Measurements from ENCODE around the gene KIF6. TPM values are rescaled to one million over a fixed set of nuclear protein-coding genes. Genes with fewer than 3 reads are reported as not detected.

KIF6 gene
- total RNA-seq, 1 donor from 2014 or later: 1.2 TPM

DNA sequence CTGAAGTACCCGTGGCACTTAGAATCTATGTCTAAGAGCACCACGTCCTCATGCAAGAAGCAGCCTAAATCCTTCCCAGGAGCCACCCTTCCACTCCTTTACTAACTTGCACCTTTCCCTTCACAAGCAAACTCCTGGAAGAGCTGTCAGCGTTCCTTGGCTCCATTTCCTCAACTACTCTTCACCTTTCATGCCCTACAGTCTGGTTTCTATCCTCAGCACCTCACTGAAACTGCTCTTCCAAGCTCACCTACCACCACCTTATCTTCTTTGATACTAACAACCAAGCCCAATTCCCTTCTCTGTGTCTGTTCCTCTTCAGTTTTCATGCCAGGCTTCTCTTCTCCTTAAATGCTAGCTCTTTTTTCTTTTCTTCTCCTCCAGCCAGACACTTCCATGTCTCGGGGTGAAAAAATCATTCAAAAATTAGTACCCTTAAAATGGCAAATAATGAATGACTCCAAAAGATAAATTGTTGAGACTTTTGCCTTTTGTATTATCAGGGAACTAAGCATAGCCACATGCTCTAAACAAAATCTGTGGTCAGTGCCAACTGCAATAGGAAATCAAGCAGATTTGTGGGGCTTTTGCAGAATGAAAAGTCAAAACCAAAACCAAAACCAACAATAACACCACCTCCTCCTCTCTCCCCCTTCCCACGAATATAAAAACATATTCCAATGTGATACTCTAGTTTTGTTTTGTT, 253.1 kb downstream of the KIF6 start:
- FAIRE-seq: no peak
- no peak for DNase-seq (ENCODE audit: low spot score in 2 of 2)

DNA sequence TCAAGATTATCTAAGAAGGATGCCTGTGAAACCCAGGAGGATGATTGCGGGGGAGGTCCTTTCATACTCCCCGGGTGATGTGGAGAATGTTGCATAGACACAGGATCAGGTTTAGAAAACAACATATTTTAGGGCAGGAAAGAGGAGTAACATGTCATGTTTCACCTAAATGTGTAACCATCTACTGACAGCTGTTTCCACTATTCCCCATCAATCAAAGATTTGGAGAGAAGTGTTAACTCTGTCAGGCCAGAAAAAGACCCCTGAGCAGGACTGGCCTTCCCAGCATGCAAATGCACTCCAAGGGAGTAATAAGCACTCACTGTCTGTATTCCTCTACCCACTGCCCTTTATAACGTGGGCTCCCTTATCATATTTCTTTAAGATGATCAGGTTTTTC, 254.7 kb downstream of the KIF6 start:
- FAIRE-seq (no peak), DNase-seq (ENCODE audit: low spot score in 2 of 2) (no peak)

DNA sequence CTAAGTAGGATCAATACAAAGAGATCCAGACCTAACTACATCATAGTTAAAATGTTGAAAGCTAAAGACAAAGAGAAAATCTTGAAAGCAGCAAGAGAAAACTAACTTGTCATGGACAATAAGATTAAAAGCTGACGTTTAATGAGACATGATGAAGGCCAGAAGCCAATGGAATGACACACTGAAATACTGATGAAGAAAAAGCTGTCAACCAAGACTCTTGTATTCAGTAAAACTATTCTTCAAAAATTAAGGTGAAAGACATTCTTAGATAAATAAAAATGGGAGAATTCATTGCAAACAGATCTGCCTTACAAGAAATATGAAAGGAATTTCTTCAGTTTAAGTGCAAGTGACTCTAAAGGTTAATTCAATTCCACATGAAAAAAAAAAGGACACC, 256.8 kb downstream of the KIF6 start:
- FAIRE-seq: no peak
- no peak for DNase-seq (ENCODE audit: low spot score in 2 of 2)

DNA sequence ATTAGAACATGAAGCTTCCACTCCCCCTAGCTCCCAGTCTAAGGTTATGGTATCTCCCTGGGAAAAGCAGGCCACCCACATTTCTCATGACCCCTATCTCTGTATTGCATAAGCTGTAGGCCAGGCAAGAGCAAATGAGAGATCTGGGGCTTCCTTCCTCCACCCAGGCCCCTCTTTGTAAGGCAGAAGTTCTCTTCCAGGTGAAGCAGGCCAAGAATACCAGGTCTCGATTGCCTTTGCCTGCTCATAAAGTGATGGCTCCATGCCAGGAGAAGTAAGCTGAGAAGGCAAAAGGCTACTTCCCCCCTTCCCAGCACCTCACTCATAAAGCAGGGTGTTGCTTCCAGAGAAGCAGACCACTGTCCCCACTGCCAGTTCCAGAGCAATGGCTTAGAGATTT, 258.6 kb downstream of the KIF6 start:
- DNase-seq (ENCODE audit: low spot score in 2 of 2): no peak
- FAIRE-seq: no peak

DNA sequence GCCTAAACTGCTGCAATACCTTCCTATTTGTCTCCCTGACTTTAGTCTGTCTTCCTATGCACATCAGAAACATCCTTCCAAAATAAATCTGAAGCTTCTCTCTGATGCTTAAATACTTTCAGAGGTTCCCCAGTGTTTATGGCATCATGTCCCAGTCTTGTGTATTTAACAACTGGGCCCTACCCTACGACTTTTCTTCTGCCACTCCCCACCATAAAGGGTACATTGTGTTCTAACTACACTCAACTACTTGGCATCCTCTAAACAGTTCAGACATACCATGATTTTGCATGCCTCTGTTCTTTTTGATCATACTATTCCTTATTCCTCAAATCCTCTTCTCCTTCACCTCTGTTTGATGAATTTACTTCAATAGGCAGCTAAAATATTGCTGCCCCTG, 259.7 kb downstream of the KIF6 start:
- no peak for FAIRE-seq
- DNase-seq (ENCODE audit: low spot score in 2 of 2): no peak

DNA sequence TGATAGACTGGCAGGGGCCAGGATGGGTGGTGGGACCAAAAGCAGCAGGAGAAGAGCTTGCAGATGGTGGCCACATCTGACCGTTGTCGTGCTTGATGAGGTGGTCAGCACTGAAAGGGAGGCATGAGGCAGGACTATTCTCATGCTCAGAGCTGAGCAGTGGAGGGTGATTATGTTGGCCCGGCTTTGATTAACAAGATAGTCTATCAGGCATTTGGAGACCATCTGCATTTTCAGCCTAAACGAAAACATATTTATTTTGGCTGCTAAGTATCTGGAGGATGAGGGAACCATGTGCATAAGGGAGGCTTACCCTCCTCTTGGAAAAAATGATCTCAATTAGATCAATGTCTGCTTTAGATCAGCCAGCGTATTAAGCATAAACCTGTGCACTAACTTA, 261.1 kb downstream of the KIF6 start:
- no peak for FAIRE-seq

DNA sequence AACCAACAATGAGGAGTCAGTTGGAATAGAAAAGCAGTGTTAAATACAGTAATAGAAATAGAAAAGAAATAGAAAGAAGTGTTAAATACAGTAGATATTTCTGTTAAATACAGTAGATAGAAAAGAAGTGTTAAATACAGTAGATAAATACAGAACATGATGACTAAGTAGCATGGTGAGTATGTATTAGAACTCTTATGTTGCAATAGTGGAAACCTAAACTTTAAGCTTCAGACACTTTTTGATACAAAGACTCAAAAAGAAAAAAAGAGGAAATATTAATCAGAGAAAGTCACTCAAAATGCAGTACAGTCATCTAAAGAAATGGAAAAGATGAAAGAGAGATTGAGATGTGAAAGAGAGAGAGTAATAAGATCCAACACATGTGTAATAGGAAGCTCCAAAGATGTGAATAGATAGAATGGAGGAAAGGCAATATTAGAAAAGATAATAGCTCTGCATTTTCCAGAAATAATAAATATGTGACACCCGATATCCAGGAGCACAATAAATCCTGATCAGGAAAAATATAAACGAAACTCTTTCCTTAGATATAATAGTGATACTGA, 271.2 kb downstream of the KIF6 start:
- FAIRE-seq: no peak
- no peak for DNase-seq (ENCODE audit: low spot score in 2 of 2)

More for the DNA sequence above, 261.1 kb downstream of the KIF6 start:
- DNase-seq (ENCODE audit: low spot score in 2 of 2): no peak

DNA sequence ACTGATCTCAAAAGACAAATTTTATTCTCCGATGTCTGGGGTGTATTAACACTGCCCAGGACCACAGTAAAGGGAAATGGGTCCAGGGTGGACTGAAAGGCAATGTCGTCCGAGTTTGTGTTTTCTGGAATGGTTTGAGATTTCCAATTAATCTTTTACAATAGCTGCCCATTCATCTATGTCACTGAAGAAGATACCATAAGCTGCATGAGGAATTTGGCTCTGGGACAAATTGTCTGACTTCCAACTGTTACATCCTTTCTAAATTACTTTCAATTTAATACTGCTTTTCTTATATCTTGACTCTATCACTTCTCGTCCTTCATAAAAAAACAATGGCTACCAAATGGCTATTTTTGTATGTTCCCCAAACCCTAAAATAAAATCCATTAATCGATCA, 272.0 kb downstream of the KIF6 start:
- FAIRE-seq (no peak), DNase-seq (ENCODE audit: low spot score in 2 of 2) (no peak)

DNA sequence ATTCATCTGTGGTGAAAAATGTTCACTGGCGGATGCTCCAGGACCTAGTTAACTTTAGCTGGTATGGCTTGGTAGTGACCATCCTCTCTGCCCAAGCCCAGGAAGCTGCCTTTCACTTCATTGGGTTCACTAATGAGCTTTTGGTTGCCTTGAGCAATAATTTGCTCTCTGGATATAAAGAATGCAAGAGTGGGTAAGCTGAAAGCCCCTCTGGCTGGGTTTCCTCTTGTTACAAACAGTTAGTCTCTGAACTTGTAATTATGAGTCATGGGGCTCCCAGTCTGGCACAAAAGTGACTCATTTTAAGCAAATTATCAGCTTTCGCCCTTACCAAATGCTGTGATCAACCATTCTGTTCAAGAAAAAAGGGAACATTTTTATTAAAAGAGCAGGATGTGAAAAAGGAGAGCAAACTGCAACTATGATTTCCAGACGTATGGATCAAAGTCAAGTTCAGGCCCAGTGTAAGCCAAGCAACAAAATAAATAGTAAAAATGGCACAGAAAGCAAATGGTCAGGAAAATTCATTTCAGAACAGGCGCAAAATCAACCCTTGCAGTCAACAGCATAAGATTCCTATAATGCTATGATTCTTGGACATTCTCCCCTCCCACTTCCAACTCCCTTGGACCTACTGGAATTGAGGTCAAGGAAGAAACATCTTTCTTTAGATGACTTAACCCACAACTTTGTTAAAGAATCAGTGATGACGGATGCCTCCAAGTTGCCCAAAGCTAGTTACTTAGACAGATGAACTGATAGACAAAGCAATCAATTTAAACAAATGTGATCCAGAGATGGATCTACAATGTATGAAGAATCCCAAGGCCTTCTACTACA, 272.7 kb downstream of the KIF6 start:
- FAIRE-seq (no peak), DNase-seq (ENCODE audit: low spot score in 2 of 2) (no peak)

DNA sequence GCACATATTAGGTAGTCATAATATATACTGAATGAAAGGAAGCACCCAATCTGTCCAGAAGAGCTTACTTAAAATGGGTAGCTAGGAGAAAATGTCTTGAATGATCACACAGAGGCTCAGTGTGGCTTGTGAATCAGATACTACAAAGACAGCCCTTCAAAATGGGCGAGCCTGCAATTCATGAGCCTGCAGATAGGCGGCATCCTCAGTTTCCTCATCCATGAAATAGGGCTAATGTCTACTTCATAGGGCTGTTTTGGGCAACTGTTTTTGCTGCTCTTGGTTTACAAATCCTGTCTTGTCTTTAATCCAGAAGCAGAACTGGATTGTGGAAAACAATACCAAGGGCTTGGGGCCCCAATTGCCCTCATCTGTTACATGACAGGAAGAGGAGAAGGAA, 273.4 kb downstream of the KIF6 start:
- no peak for FAIRE-seq

DNA sequence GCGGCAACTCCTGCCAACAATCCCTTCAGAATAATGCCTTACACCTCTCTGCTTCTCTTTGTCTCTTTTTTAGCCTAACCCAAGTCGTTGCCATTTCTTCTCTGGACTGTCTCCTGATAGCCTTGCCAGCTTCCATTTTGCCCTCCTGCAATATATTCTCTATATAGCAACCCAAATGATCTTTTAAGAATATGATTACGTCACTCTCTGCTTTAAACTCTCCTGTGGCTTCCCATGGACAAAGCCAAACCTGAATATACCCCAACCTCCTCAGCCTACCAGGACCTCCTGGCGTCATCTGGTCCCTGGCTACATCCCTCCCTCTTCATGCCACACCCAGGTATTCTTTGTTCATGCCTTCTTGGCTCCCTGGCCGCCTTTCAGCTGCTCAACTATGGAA, 276.2 kb downstream of the KIF6 start:
- no peak for DNase-seq (ENCODE audit: low spot score in 2 of 2)
- no peak for FAIRE-seq

More for the DNA sequence above, 273.4 kb downstream of the KIF6 start:
- no peak for DNase-seq (ENCODE audit: low spot score in 2 of 2)

DNA sequence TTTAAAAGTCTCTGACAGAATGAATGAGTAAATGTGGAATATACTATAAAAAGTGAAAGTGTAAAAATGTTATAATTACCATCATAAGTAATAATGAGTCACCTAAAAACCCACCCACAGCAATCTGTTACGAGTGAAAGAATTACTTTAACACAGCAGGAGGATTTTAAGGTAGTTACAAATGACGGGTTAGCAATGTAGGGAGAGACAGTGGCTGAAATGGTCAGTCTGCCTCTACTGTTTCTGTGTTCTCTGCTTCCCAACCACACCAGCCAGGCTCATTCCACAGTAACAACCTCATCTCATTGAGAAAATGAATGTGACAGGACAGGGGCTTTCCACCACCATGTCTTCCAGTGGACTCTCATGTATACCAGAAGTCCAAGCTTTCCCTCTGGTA, 278.3 kb downstream of the KIF6 start:
- FAIRE-seq: no peak

DNA sequence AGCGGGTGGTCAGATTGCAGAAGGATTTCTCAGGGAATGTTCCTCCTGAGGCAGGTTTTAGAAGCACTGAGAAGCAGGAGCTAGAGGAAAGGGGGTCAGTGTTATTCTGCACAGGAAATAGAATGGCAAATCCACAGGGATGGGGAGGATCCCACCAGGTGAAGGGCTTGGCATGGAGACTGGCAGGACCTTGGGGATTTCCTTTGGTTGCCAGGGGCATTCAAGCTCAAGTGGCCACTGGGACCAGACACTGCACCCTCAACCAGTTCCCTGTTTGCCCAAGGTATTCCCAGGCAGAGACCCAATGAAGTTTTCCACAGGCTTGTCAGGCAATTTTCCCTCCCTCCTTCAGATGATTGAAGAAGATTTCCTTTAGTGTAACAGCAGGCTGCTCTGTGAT, 279.5 kb downstream of the KIF6 start:
- DNase-seq (ENCODE audit: low spot score in 2 of 2): no peak
- no peak for FAIRE-seq

More for the DNA sequence above, 278.3 kb downstream of the KIF6 start:
- no peak for DNase-seq (ENCODE audit: low spot score in 2 of 2)

DNA sequence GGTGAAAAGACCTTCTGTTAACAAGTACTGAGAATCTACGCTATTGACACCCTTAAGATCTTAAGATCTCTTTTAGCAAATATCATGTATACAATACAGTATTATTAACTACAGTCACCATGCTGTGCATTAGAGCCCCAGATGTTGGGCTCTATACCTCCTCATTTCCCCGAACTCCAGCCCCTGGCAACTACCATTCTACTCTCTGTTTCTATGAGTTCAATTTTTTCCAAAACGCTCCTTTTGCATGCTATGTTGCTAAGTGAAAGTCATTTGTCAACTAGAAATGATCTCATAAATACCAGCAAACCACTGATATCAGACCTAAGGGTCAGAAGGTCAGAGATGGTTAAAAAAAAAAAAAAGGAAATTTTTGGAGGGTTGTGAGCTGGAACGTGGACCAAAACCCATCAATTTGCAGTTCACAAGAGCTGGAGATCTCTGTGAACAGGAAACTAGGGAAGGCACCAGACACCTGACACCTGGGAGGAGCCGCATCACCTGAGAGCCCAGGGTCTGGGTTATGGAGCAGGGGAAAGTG, 280.7 kb downstream of the KIF6 start:
- FAIRE-seq (no peak), DNase-seq (ENCODE audit: low spot score in 2 of 2) (no peak)

DNA sequence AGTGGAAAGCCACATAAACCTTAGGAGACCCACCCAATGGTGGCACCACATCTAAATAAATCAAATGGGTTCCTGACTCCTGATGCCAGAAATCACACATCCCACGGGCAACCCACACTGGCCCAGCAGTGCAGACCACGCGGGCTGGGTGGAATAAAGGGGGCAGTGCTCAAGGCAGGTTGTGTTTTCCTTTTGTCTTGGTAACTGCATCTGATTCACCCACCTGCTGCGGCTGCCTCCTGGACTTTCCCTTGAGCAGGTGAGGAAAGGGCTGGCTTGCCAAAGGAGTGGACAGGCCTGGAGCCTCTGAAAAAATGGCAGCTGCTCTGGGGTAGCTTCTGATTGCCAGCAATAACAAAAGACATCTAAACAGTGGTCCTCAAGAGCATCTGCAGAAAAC, 283.2 kb downstream of the KIF6 start:
- DNase-seq (ENCODE audit: low spot score in 2 of 2) (no peak), FAIRE-seq (no peak)

DNA sequence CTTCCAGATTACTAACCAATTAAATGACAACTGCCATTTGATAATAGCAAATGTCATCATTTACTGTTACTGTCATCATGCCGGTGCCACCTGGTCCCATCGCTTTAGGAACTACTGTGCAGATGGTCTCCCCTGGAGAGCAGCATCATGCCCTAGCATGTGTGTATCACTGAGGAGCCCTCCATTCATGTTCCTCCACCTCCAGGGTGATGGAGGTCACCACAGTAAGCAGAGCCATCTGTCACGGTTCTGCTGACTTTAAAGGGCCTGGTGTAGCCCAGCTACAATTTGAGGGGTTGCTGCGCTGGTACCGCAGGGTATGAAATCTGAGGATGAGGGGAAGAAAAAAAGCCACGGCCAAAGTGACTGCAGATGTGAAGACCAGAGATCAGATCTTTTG, 283.9 kb downstream of the KIF6 start:
- FAIRE-seq (no peak), DNase-seq (ENCODE audit: low spot score in 2 of 2) (no peak)

DNA sequence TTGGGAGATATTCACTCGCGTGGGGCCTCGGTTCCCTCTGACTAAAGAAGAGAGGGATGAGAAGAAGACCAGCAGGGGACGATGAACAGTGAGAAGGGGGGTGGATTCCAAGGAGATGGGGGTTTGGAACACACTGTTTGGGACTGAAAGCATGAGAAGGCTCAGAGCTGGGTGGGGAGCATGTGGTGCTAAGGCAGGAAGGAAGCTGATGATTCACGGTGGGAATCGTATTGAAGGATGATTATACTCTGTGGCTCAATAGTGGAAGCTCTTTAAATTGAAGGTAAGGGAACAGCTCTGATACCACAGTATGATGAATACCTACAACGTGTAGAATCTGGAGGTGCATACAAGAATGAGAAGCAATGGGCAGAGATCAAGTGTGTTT, 285.2 kb downstream of the KIF6 start:
- FAIRE-seq (no peak), DNase-seq (ENCODE audit: low spot score in 2 of 2) (no peak)

DNA sequence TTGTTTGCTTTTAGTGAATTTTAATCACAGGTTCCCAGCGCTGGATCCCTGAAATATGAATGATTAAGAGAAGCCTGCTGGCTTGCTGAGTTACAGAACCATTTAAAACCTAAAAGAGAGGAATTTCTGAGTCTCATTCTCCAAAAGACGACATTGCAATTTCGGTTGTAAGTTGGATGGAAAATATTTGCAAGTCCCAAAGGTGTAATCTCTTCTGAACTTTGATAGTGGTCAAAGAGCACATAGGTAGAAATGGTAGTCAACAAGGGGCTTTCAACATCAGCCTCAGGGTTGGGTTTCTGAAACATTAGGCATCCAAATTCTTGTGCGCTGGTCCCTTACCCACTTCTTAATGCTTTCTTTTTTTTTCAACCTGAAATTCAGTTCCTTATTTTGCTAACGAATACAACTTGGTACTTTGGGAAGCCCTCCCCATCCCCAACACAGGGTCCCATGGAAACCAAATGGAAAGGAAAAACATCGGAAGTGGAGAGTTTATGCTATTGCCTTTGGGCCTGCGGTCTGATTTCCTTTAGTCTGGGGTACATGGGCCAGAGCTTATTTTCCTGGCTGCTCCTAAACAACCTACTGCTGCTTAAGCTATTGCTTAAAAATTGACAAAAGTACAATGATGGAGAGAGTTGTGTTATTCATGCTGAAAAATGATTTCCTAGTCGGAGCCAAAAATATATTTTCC, 285.7 kb downstream of the KIF6 start:
- no peak for FAIRE-seq

DNA sequence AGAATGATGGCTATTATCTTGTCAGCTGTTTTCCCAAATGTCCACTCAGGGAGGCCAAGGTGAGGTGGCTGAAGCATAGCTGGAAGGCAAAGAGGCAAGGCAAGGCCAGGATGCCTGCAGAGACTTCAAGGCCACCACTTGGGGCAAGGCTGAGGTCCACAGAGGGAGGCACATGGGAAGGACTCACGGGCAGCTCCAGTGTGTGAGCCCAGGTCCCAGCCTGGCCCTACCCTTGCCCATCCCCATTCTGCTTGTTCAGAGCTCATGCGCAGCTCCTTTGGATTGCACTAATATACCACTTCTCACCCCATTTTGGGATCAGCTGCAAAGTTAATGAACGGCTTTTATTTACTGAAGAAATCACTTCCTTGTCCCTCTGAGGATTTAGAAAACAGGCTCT, 291.6 kb downstream of the KIF6 start:
- FAIRE-seq: no peak
- no peak for DNase-seq (ENCODE audit: low spot score in 2 of 2)

More for the DNA sequence above, 285.7 kb downstream of the KIF6 start:
- DNase-seq (ENCODE audit: low spot score in 2 of 2): no peak

DNA sequence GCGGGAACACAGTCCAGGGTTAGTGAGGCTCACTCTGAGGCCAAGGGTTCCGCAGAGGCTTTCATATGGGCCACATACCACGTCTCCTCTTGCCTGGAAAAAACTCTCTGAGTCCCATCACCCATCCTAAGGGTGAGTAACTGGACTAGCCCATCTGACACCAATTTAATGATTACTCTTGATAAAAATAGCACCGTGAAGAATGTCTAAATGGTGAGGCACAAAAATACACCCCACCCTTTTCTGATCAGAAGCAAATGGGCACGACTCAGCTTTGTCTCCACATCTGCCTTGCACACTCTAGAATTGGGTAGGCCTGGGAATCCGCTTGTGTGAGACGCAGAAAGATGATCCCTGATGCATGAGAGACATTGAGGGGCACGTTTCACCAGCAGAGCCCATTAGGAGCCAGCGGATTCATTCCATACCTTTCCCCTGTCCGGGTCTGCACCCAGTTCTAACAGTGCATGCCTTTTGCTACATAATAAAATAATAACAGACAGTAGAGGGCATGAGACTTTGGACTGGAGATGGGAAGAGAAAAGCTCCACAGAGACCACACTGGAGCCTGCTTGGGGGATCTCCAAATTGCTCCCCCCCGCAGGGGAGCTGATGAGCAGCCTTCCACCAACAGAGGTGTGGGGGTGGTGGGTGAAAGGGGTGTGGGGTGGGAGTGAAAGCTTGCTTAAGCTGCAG, 292.7 kb downstream of the KIF6 start:
- FAIRE-seq (no peak), DNase-seq (ENCODE audit: low spot score in 2 of 2) (no peak)
